GM12864 (cell line): ENCODE data around the gene ZACN.

Source experiments
- DNase-seq: peaks from one replicate; pipeline ENCODE4 v3.0.0-alpha.2; 2011; ENCODE audit warnings: low read depth
- H3K4me3 ChIP-seq: 2 replicates; pipeline ENCODE4 v1.5.1; 2011; ENCODE audit warnings: mild to moderate bottlenecking, low read depth, low read length, control low read depth
- CTCF ChIP-seq: IDR thresholded peaks from 2 replicates; pipeline ENCODE4 v1.5.1; 2011; ENCODE audit warnings: low read depth, mild to moderate bottlenecking, moderate library complexity, low read length, control low read depth, inconsistent platforms; ENCODE audit errors: missing control alignments

The ZACN gene

GRCh38 chr17:76079535-76079955 is 563 bp downstream of the ZACN start:
- no peak for DNase-seq
- no peak overlapping the region for H3K4me3 ChIP-seq
- TF ChIP-seq CTCF = no peak

- DNase-seq = no peak
- no peak for TF ChIP-seq CTCF
- no peak overlapping the region for H3K4me3 ChIP-seq
Observed at GRCh38 chr17:76079956-76080767, 1.2 kb downstream of the ZACN start.

GRCh38 chr17:76080768-76081287 is 1.8 kb downstream of the ZACN start:
- H3K4me3 ChIP-seq = no peak overlapping the region
- no peak for TF ChIP-seq CTCF
- DNase-seq = no peak

GRCh38 chr17:76081295-76082210 is 2.6 kb downstream of the ZACN start:
- H3K4me3 ChIP-seq = no peak overlapping the region
- DNase-seq = no peak
- no peak for TF ChIP-seq CTCF

GRCh38 chr17:76082326-76083251 is 3.6 kb downstream of the ZACN start:
- no peak for TF ChIP-seq CTCF
- H3K4me3 ChIP-seq = no peak overlapping the region
- DNase-seq = no peak

GRCh38 chr17:76083536-76084182 is 4.7 kb downstream of the ZACN start:
- no peak for TF ChIP-seq CTCF
- no peak overlapping the region for H3K4me3 ChIP-seq
- DNase-seq = no peak
